ENCODE data around the gene ATAD3C.
"Not testable (repeated sequence)": the region's sequence is repeated elsewhere in the genome, so short reads cannot be mapped to it uniquely, and the experiment has no call there.

DNA sequence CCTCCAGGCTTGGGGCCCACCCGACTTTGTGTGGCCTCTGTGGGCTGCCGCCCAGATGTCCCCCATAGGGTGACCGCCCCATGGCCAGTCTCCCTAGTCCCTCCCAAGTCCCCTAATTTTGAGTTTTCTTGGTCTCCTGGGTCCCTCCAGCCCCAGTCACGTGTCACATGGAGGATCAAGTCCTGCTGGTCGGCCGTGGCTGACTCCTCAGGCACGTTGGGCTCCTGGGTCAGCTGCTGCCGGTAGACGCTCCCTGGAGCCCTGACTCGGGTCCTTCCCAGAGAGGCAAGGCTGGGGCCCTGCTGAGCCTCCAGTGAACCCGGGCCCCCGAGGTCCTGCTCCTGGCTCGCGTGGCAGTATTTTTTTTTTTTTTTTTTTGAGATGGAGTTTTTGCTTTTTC is 10.2 kb downstream of the ATAD3C start:
- not testable (repeated sequence) for TF ChIP-seq CHD2 (IDR thresholded peaks at IDR 0.05; ENCODE audit: low read length); SP1 (IDR thresholded peaks at IDR 0.05; ENCODE audit: low read depth, low read length); TEAD4 (IDR thresholded peaks at IDR 0.05; ENCODE audit: low read depth, low read length)
- TF ChIP-seq, protein P1, sequence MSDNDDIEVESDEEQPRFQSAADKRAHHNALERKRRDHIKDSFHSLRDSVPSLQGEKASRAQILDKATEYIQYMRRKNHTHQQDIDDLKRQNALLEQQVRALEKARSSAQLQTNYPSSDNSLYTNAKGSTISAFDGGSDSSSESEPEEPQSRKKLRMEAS (IDR thresholded peaks at IDR 0.05), result not testable (repeated sequence)
- TF ChIP-seq, protein P2, sequence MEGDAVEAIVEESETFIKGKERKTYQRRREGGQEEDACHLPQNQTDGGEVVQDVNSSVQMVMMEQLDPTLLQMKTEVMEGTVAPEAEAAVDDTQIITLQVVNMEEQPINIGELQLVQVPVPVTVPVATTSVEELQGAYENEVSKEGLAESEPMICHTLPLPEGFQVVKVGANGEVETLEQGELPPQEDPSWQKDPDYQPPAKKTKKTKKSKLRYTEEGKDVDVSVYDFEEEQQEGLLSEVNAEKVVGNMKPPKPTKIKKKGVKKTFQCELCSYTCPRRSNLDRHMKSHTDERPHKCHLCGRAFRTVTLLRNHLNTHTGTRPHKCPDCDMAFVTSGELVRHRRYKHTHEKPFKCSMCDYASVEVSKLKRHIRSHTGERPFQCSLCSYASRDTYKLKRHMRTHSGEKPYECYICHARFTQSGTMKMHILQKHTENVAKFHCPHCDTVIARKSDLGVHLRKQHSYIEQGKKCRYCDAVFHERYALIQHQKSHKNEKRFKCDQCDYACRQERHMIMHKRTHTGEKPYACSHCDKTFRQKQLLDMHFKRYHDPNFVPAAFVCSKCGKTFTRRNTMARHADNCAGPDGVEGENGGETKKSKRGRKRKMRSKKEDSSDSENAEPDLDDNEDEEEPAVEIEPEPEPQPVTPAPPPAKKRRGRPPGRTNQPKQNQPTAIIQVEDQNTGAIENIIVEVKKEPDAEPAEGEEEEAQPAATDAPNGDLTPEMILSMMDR (IDR thresholded peaks at IDR 0.05; ENCODE audit: control extremely low read depth in 1 of 3, insufficient read depth in 1 of 3, low read depth in 1 of 3, low read length in 3 of 3), result not testable (repeated sequence)

Measured in H1 (cell line).